Midbrain (tissue), 1 donor: ENCODE data around the gene LSM14A.
A peak's percentile ranks its signal among the peaks of the same experiment; 100 is the strongest.
"Not testable (repeated sequence)": the region's sequence is repeated elsewhere in the genome, so short reads cannot be mapped to it uniquely, and the experiment has no call there.

ENCODE experiments used
- DNase-seq: peaks from one replicate; lab custom pipeline; 2025; lab: John Stamatoyannopoulos, UW

LSM14A gene

GRCh38 chr19:34189917-34190425 lies 17.7 kb downstream of the LSM14A start:
- no peak for DNase-seq

- DNase-seq, result no peak
Measured at GRCh38 chr19:34191355-34191962, 19.2 kb downstream of the LSM14A start.

GRCh38 chr19:34193439-34193838 lies 21.1 kb downstream of the LSM14A start:
- DNase-seq, result no peak

GRCh38 chr19:34193876-34194275 lies 21.6 kb downstream of the LSM14A start:
- DNase-seq, result no peak

- DNase-seq, result no peak
Measured at GRCh38 chr19:34201133-34201532, 28.8 kb downstream of the LSM14A start.

GRCh38 chr19:34205324-34205723 lies 33.0 kb downstream of the LSM14A start:
- DNase-seq, result not testable (repeated sequence)

- no peak for DNase-seq
Measured at GRCh38 chr19:34208291-34208884, 36.1 kb downstream of the LSM14A start.

- no peak for DNase-seq
Measured at GRCh38 chr19:34209726-34210125, 37.4 kb downstream of the LSM14A start.

- DNase-seq, result no peak
Measured at GRCh38 chr19:34213283-34213682, 41.0 kb downstream of the LSM14A start.

- no peak for DNase-seq
Measured at GRCh38 chr19:34214040-34214439, 41.7 kb downstream of the LSM14A start.

- no peak for DNase-seq
Measured at GRCh38 chr19:34215006-34215665, 42.8 kb downstream of the LSM14A start.

- no peak for DNase-seq
Measured at GRCh38 chr19:34215666-34216038, 43.3 kb downstream of the LSM14A start.

GRCh38 chr19:34216745-34217219 lies 44.5 kb downstream of the LSM14A start:
- not testable (repeated sequence) for DNase-seq

GRCh38 chr19:34217952-34218817 lies 45.9 kb downstream of the LSM14A start:
- no peak for DNase-seq

- DNase-seq, result no peak
Measured at GRCh38 chr19:34218818-34219164, 46.5 kb downstream of the LSM14A start.

GRCh38 chr19:34220472-34221063 lies 48.3 kb downstream of the LSM14A start:
- DNase-seq, result peak; percentile 52

GRCh38 chr19:34222386-34222785 lies 50.1 kb downstream of the LSM14A start:
- no peak for DNase-seq

- no peak for DNase-seq
Measured at GRCh38 chr19:34224996-34225658, 52.8 kb downstream of the LSM14A start.

- no peak for DNase-seq
Measured at GRCh38 chr19:34225659-34226015, 53.3 kb downstream of the LSM14A start.

- DNase-seq, result no peak
Measured at GRCh38 chr19:34226036-34226435, 53.7 kb downstream of the LSM14A start.

- no peak for DNase-seq
Measured at GRCh38 chr19:34228347-34228746, 56.0 kb downstream of the LSM14A start.
